ENCODE data around the gene OTOP2.

OTOP2 gene

GRCh38 chr17:74924250-74924948 is at the start of gene OTOP2:
TSS of gene OTOP2 (plus strand) at chr17:74924273. CDS start at chr17:74924633, 360 bp downstream.
- no peak for DNase-seq

GRCh38 chr17:74874615-74875037 is 49.4 kb upstream of the OTOP2 start:
- no peak for DNase-seq

GRCh38 chr17:74875155-74875976 is 48.7 kb upstream of the OTOP2 start:
- DNase-seq, result peak; percentile 85 to 94

GRCh38 chr17:74875977-74876593 is 48.0 kb upstream of the OTOP2 start:
- no peak for DNase-seq

GRCh38 chr17:74877592-74878548 is 46.2 kb upstream of the OTOP2 start:
- DNase-seq, result peak in 1 of 2 experiments; percentile 26

GRCh38 chr17:74878658-74879057 is 45.4 kb upstream of the OTOP2 start:
- DNase-seq, result no peak

- DNase-seq, result no peak
These were observed 44.8 kb upstream of the OTOP2 start for GRCh38 chr17:74879308-74879707.

- DNase-seq, result no peak
These were observed 43.0 kb upstream of the OTOP2 start for GRCh38 chr17:74881073-74881472.

GRCh38 chr17:74882517-74883240 is 41.4 kb upstream of the OTOP2 start:
- DNase-seq, result no peak

- no peak for DNase-seq
These were observed 40.8 kb upstream of the OTOP2 start for GRCh38 chr17:74883241-74883745.

- DNase-seq, result no peak
These were observed 35.6 kb upstream of the OTOP2 start for GRCh38 chr17:74888469-74888868.

GRCh38 chr17:74890554-74890953 is 33.5 kb upstream of the OTOP2 start:
- no peak for DNase-seq

GRCh38 chr17:74892013-74892841 is 31.8 kb upstream of the OTOP2 start:
- no peak for DNase-seq

- DNase-seq, result no peak
These were observed 30.8 kb upstream of the OTOP2 start, which contains the start of gene FADS6 for GRCh38 chr17:74892974-74893911. TSS of gene FADS6 (minus strand) at chr17:74893633. CDS start at chr17:74893595, 38 bp downstream.

GRCh38 chr17:74893936-74894671 is 30.0 kb upstream of the OTOP2 start:
- no peak for DNase-seq

- no peak for DNase-seq
These were observed 25.6 kb upstream of the OTOP2 start for GRCh38 chr17:74898376-74898946.

GRCh38 chr17:74900208-74900607 is 23.9 kb upstream of the OTOP2 start:
- DNase-seq, result no peak
